Neural progenitor cell (in vitro differentiated cells): ENCODE results near the gene POFUT2.

Experiments
- EZH2phosphoT487 ChIP-seq: fragments of 200-600 bp; sonication (generic); IDR thresholded peaks from 2 replicates; pipeline ENCODE4 v1.6.1; 2017; ENCODE audit warnings: antibody characterized with exemption
- TF ChIP-seq, protein P1 (sequence below): fragments of 200-600 bp; sonication (generic); IDR thresholded peaks from 2 replicates; pipeline ENCODE4 v1.5.1; 2017; ENCODE audit warnings: antibody characterized with exemption, mild to moderate bottlenecking

DNA sequence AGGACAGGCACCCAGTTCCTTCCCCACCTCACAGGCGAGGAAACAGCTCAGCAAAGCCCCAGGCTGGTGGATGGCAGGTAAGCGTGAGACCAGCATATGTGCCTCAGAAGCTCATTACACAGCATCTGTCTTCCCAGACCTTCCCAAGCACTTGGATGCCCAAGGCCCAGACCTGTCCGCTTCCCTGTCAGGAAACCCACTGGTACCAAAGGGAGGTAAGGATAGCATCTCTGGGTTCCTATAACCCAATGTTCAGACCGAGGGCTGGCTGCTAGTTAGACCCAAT, 3.3 kb downstream of the POFUT2 start:
- TF ChIP-seq, protein P1, sequence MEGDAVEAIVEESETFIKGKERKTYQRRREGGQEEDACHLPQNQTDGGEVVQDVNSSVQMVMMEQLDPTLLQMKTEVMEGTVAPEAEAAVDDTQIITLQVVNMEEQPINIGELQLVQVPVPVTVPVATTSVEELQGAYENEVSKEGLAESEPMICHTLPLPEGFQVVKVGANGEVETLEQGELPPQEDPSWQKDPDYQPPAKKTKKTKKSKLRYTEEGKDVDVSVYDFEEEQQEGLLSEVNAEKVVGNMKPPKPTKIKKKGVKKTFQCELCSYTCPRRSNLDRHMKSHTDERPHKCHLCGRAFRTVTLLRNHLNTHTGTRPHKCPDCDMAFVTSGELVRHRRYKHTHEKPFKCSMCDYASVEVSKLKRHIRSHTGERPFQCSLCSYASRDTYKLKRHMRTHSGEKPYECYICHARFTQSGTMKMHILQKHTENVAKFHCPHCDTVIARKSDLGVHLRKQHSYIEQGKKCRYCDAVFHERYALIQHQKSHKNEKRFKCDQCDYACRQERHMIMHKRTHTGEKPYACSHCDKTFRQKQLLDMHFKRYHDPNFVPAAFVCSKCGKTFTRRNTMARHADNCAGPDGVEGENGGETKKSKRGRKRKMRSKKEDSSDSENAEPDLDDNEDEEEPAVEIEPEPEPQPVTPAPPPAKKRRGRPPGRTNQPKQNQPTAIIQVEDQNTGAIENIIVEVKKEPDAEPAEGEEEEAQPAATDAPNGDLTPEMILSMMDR, result no peak
- no peak for TF ChIP-seq EZH2phosphoT487
